ENCODE results near the gene SEZ6L2.

- TF ChIP-seq CTCF (IDR thresholded peaks at IDR 0.05) (no peak), POLR2A (IDR thresholded peaks at IDR 0.05) (no peak)
These were observed 35.1 kb downstream of the SEZ6L2 start for GRCh38 chr16:29864205-29864604.
